ENCODE measurements around the gene CCNK.

CCNK gene

GRCh38 chr14:99521176-99522024 lies 40.2 kb downstream of the CCNK start:
- DNase-seq, result no peak

GRCh38 chr14:99522025-99522401 lies 40.8 kb downstream of the CCNK start:
- no peak for DNase-seq

- DNase-seq, result no peak
These were observed 41.3 kb downstream of the CCNK start for GRCh38 chr14:99522457-99522891.

GRCh38 chr14:99522934-99523703 lies 41.9 kb downstream of the CCNK start:
- no peak for DNase-seq

GRCh38 chr14:99523704-99524055 lies 42.5 kb downstream of the CCNK start:
- no peak for DNase-seq

- no peak for DNase-seq
These were observed 43.0 kb downstream of the CCNK start for GRCh38 chr14:99524091-99524661.

- no peak for DNase-seq
These were observed 43.8 kb downstream of the CCNK start for GRCh38 chr14:99524804-99525698.

GRCh38 chr14:99525699-99526080 lies 44.5 kb downstream of the CCNK start:
- DNase-seq, result no peak

- DNase-seq, result no peak
These were observed 45.8 kb downstream of the CCNK start for GRCh38 chr14:99527026-99527425.

- no peak for DNase-seq
These were observed 46.3 kb downstream of the CCNK start for GRCh38 chr14:99527427-99528076.

GRCh38 chr14:99529899-99530298 lies 48.7 kb downstream of the CCNK start:
- no peak for DNase-seq

- DNase-seq, result no peak
These were observed 49.4 kb downstream of the CCNK start for GRCh38 chr14:99530407-99531155.

- DNase-seq, result no peak
These were observed 50.3 kb downstream of the CCNK start for GRCh38 chr14:99531251-99532096.

GRCh38 chr14:99532310-99532709 lies 51.1 kb downstream of the CCNK start:
- no peak for DNase-seq

GRCh38 chr14:99534333-99534732 lies 53.1 kb downstream of the CCNK start:
- no peak for DNase-seq

GRCh38 chr14:99534863-99535262 lies 53.7 kb downstream of the CCNK start:
- DNase-seq, result no peak

GRCh38 chr14:99535448-99535847 lies 54.2 kb downstream of the CCNK start:
- DNase-seq, result no peak

- no peak for DNase-seq
These were observed 54.9 kb downstream of the CCNK start for GRCh38 chr14:99535908-99536778.

GRCh38 chr14:99537399-99537798 lies 56.2 kb downstream of the CCNK start:
- no peak for DNase-seq

GRCh38 chr14:99538275-99538674 lies 57.1 kb downstream of the CCNK start:
- DNase-seq, result no peak

Data from stimulated activated CD4-positive, alpha-beta T cell treated with anti-CD3 and anti-CD28 coated beads, Interleukin-12 subunit alpha, Interleukin-12 subunit beta, amount 100 ng/mL, for 4 hours (primary cell).